GM19324 (cell line): ENCODE data around the gene HAUS3.

ENCODE experiments used
- ATAC-seq: cut with Tn5 transposase; IDR thresholded peaks from one replicate; pipeline ENCODE4 v1.9.1; 2021; ENCODE audit warnings: mild to moderate bottlenecking, moderate library complexity; ENCODE audit not compliant: unreplicated experiment, low FRiP score

The HAUS3 gene

GRCh38 chr4:2241410-2242353, at the start of gene HAUS3, which contains the start of gene POLN:
Gene HAUS3, minus strand, starts transcription at chr4:2242121. Its CDS starts 1,175 bp downstream, at chr4:2240946.
Gene POLN, minus strand, starts transcription at chr4:2242121. Its CDS starts 12,890 bp downstream, at chr4:2229231.
- ATAC-seq: peak; percentile 93

- no peak for ATAC-seq
Observed at GRCh38 chr4:2290974-2291704, 49.2 kb upstream of the HAUS3 start.

- no peak for ATAC-seq
Observed at GRCh38 chr4:2290488-2290887, 48.6 kb upstream of the HAUS3 start.

GRCh38 chr4:2289955-2290333, 48.0 kb upstream of the HAUS3 start:
- no peak for ATAC-seq

- no peak for ATAC-seq
Observed at GRCh38 chr4:2289311-2289954, 47.5 kb upstream of the HAUS3 start.

GRCh38 chr4:2288051-2288541, 46.2 kb upstream of the HAUS3 start:
- no peak for ATAC-seq

GRCh38 chr4:2287594-2287915, 45.6 kb upstream of the HAUS3 start:
- ATAC-seq: no peak

- ATAC-seq: no peak
Observed at GRCh38 chr4:2286904-2287593, 45.1 kb upstream of the HAUS3 start.

- no peak for ATAC-seq
Observed at GRCh38 chr4:2285613-2286381, 43.9 kb upstream of the HAUS3 start.

- ATAC-seq: no peak
Observed at GRCh38 chr4:2284934-2285612, 43.2 kb upstream of the HAUS3 start.

- ATAC-seq: no peak
Observed at GRCh38 chr4:2284161-2284933, 42.4 kb upstream of the HAUS3 start.

- ATAC-seq: no peak
Observed at GRCh38 chr4:2283199-2283711, 41.3 kb upstream of the HAUS3 start.

GRCh38 chr4:2281575-2282343, 39.8 kb upstream of the HAUS3 start:
- ATAC-seq: peak; percentile 79

- no peak for ATAC-seq
Observed at GRCh38 chr4:2280531-2281300, 38.8 kb upstream of the HAUS3 start.

- ATAC-seq: no peak
Observed at GRCh38 chr4:2277956-2278355, 36.0 kb upstream of the HAUS3 start.

GRCh38 chr4:2276581-2277325, 34.8 kb upstream of the HAUS3 start:
- ATAC-seq: no peak
